Measurements from ENCODE around the gene HOXD12. TPM values are rescaled to one million over a fixed set of nuclear protein-coding genes. Genes with fewer than 3 reads are reported as not detected.
A peak's percentile ranks its signal among the peaks of the same experiment; 100 is the strongest.

The HOXD12 gene
- total RNA-seq, 4 donors from 2014 or later: 0.27 TPM; not detected in 3

GRCh38 chr2:176127774-176128072, 28.1 kb downstream of the HOXD12 start:
- DNase-seq (ENCODE audit: low spot score in 2 of 2): no peak
- H3K4me3 ChIP-seq (ENCODE audit: low read depth, poor library complexity, severe bottlenecking): no peak overlapping the region
- intact Hi-C loops (cut with DNase I; ENCODE audit: low total_unique reads): loop anchor here (10.0 kb wide), 1 partner anchor 1027 kb away; no protein-coding TSS in a partner anchor
- no peak for TF ChIP-seq CTCF (IDR thresholded peaks at IDR 0.05)
- TF ChIP-seq POLR2A (IDR thresholded peaks at IDR 0.05): no peak
- 42 to 43% methylated on average over 4 of the region's 4 CpGs for WGBS, 2 donors

- TF ChIP-seq CTCF (IDR thresholded peaks at IDR 0.05) (no peak), POLR2A (IDR thresholded peaks at IDR 0.05) (no peak)
- H3K4me3 ChIP-seq (ENCODE audit: low read depth, poor library complexity, severe bottlenecking): no peak overlapping the region
- intact Hi-C loops (cut with DNase I; ENCODE audit: low total_unique reads): loop anchor here (10.0 kb wide), 1 partner anchor 1026 kb away; no protein-coding TSS in a partner anchor
- WGBS, 2 donors: 17 to 19% methylated on average over 48 to 49 of the region's 49 CpGs
- peak in 1 of 2 donors; percentile 86 for DNase-seq (ENCODE audit: low spot score in 2 of 2)
Observed at GRCh38 chr2:176128172-176128981, 28.8 kb downstream of the HOXD12 start.

- peak in 1 of 2 donors; percentile 95 for DNase-seq (ENCODE audit: low spot score in 2 of 2)
- intact Hi-C loops (cut with DNase I; ENCODE audit: low total_unique reads): loop anchor here (10.0 kb wide), 1 partner anchor 1026 kb away; no protein-coding TSS in a partner anchor
- TF ChIP-seq CTCF (IDR thresholded peaks at IDR 0.05) (no peak), POLR2A (IDR thresholded peaks at IDR 0.05) (no peak)
- WGBS, 2 donors: 3 to 8% methylated on average over 26 to 41 of the region's 64 CpGs
- peak within 1 kb of the TSS; percentile 35 for H3K4me3 ChIP-seq (ENCODE audit: low read depth, poor library complexity, severe bottlenecking)
Observed at GRCh38 chr2:176128982-176129796, 29.6 kb downstream of the HOXD12 start, which contains the start of gene HOXD8. TSS of gene HOXD8 (plus strand) at chr2:176129705. CDS start at chr2:176130367, 662 bp downstream.

GRCh38 chr2:176129813-176130146, 30.2 kb downstream of the HOXD12 start:
- H3K4me3 ChIP-seq (ENCODE audit: low read depth, poor library complexity, severe bottlenecking): peak overlapping the region; percentile 35
- TF ChIP-seq CTCF (IDR thresholded peaks at IDR 0.05): no peak
- no peak for TF ChIP-seq POLR2A (IDR thresholded peaks at IDR 0.05)
- 0% methylated on average over 14 to 16 of the region's 43 CpGs for WGBS, 2 donors
- intact Hi-C loops (cut with DNase I; ENCODE audit: low total_unique reads): loop anchor here (10.0 kb wide), 1 partner anchor 1025 kb away; no protein-coding TSS in a partner anchor
- DNase-seq (ENCODE audit: low spot score in 2 of 2): no peak

GRCh38 chr2:176130147-176130956, 30.8 kb downstream of the HOXD12 start:
- H3K4me3 ChIP-seq (ENCODE audit: low read depth, poor library complexity, severe bottlenecking): peak overlapping the region; percentile 35
- intact Hi-C loops (cut with DNase I; ENCODE audit: low total_unique reads): no loop called here
- TF ChIP-seq CTCF (IDR thresholded peaks at IDR 0.05): no peak
- no peak for TF ChIP-seq POLR2A (IDR thresholded peaks at IDR 0.05)
- 0 to 1% methylated on average over 14 to 30 of the region's 100 CpGs for WGBS, 2 donors
- DNase-seq (ENCODE audit: low spot score in 2 of 2): peak in 1 of 2 donors; percentile 91

Measured in lower leg skin (tissue), 4 donors.